ENCODE results near the gene DISC1.
A peak's percentile ranks its signal among the peaks of the same experiment; 100 is the strongest.

DNA sequence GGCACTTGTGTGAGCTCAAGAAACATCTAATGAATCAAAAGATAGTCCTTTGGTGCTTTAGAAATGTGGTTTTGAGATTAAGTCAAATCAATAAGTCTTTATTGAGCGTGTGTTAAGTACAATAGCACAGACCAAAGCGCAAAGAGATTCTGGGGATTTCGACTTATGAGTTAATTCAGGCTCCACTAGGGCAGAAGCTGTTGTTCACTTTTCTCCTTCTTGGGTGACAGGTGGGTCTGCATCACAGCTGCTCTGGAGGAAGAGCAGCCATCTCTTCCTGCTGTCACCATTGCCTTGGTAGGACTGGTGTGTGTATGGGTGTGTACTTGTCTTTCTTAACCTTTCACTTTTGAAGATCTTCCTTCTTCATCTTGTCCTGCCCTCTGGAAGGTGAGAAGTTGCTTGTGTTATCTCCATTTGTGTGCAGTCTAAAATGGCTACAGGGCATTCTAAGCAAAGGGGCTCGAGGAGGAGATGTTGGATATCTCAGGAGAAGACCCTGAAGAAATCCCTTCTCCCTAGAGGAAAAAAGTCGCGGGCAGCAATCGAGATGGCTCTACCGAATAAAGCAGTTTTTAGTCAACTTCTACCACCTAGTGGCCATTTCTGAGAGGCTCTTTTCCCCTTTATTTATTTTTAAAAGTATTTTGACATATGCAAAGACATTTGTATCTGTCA, 22.9 kb upstream of the DISC1 start:
- peak; percentile 52 to 87 (median 78) for TF ChIP-seq CTCF (IDR thresholded peaks at IDR 0.05)
- no peak for TF ChIP-seq POLR2A (IDR thresholded peaks at IDR 0.05)
